Panc1 (cell line): ENCODE measurements around the gene SF3A1. TPM values are rescaled to one million over a fixed set of nuclear protein-coding genes. Genes with fewer than 3 reads are reported as not detected.

Experiments
- ATAC-seq: fragments of 200-7000 bp; cut with Tn5 transposase; 2 replicates; pipeline ENCODE4 v1.9.1; 2020; ENCODE audit warnings: mild to moderate bottlenecking, moderate library complexity
- BruUV-seq: library from RNA; stranded (reverse); fragments of 400-500 nt; replicated peaks from 2 replicates; lab custom pipeline; 2021; lab: Mats Ljungman, UMichigan
- CTCF ChIA-PET: fragments of 300-600 bp; sonication (Branson Sonifier 250); formaldehyde crosslinking; loops from one replicate; lab custom pipeline; 2022; ENCODE audit warnings: antibody characterized with exemption; lab: Charles Lee
- POLR2A ChIA-PET: fragments of 300-600 bp; sonication (Branson Sonifier 250); formaldehyde crosslinking; loops from one replicate; lab custom pipeline; 2022; ENCODE audit warnings: antibody characterized with exemption; lab: Charles Lee
- DNase-seq: peaks from one replicate; pipeline ENCODE4 v3.0.0-alpha.2; 2010; ENCODE audit warnings: low read depth, low spot score
- H3K27ac ChIP-seq: 2 replicates; pipeline ENCODE4 v1.5.1; 2011; ENCODE audit warnings: mild to moderate bottlenecking, low read length, inconsistent platforms
- H3K27me3 ChIP-seq: fragments of 200-500 bp; sonication (Bioruptor generic); 2 replicates; pipeline ENCODE4 v1.6.0; 2014; ENCODE audit warnings: low read length, inconsistent platforms; ENCODE audit not compliant: control insufficient read depth, insufficient read depth
- H3K36me3 ChIP-seq: fragments of 200-500 bp; sonication (Bioruptor generic); 2 replicates; pipeline ENCODE4 v1.5.1; 2014; ENCODE audit warnings: inconsistent platforms, mild to moderate bottlenecking, low read length, moderate library complexity; ENCODE audit not compliant: control insufficient read depth, insufficient read depth
- H3K4me1 ChIP-seq: 2 replicates; pipeline ENCODE4 v1.5.1; 2011; ENCODE audit warnings: inconsistent platforms, mild to moderate bottlenecking, low read length, moderate library complexity; ENCODE audit not compliant: control insufficient read depth, insufficient read depth
- H3K4me3 ChIP-seq, 2 experiments: 2 replicates each; pipeline ENCODE4 v1.5.1; 2011 to 2012; ENCODE audit warnings: low read depth in 2 of 2, low read length in 2 of 2, mild to moderate bottlenecking in 2 of 2, inconsistent platforms in 1 of 2, moderate library complexity in 1 of 2
- H3K9me3 ChIP-seq: fragments of 200-500 bp; sonication (Bioruptor generic); 2 replicates; pipeline ENCODE4 v1.5.1; 2014; ENCODE audit warnings: low read depth, mild to moderate bottlenecking, inconsistent platforms, low read length, moderate library complexity; ENCODE audit not compliant: control insufficient read depth, insufficient read depth
- CTCF ChIP-seq: fragments of 450-650 bp; IDR thresholded peaks from 2 replicates; pipeline ENCODE4 v1.5.1; 2017; ENCODE audit warnings: mild to moderate bottlenecking
- POLR2AphosphoS5 ChIP-seq: IDR thresholded peaks from 2 replicates; pipeline ENCODE4 v1.6.1; 2012; ENCODE audit warnings: mild to moderate bottlenecking, low read depth, low read length, moderate library complexity
- SIN3A ChIP-seq: IDR thresholded peaks from 2 replicates; pipeline ENCODE4 v1.6.1; 2012; ENCODE audit warnings: low read depth, mild to moderate bottlenecking, low read length, moderate library complexity, borderline replicate concordance; ENCODE audit not compliant: insufficient read depth
- TCF7L2 ChIP-seq: IDR thresholded peaks from 2 replicates; pipeline ENCODE4 v1.6.1; 2011; ENCODE audit warnings: mild to moderate bottlenecking, low read depth, low read length, inconsistent platforms
- in situ Hi-C: cut with HindIII; loops from 2 replicates; pipeline ENCODE4 v1.10.0; 2016; ENCODE audit warnings: low sequenced_read_pairs, low pct_unique_long_range_greater_than_20kb
- intact Hi-C: fragments of 100-400 bp; cut with micrococcal nuclease; formaldehyde crosslinking; loops from one replicate; pipeline ENCODE4 v1.10.0; 2022; ENCODE audit not compliant: unreplicated experiment
- total RNA-seq: library from RNA; stranded (reverse); gene quantifications from one replicate; pipeline ENCODE4 v1.2.1, GENCODE V29; 2021; ENCODE audit not compliant: unreplicated experiment
- TF ChIP-seq, protein P1 (sequence below), 2 experiments: IDR thresholded peaks; 2 replicates each; pipeline ENCODE4 v1.6.1; 2011 to 2012; ENCODE audit warnings: low read depth in 2 of 2, control low read depth in 1 of 2, low read length in 1 of 2, mild to moderate bottlenecking in 1 of 2, moderate library complexity in 1 of 2; ENCODE audit not compliant: insufficient read depth in 1 of 2

Gene SF3A1
- total RNA-seq, 1 experiment from 2014 or later: 176 TPM

DNA sequence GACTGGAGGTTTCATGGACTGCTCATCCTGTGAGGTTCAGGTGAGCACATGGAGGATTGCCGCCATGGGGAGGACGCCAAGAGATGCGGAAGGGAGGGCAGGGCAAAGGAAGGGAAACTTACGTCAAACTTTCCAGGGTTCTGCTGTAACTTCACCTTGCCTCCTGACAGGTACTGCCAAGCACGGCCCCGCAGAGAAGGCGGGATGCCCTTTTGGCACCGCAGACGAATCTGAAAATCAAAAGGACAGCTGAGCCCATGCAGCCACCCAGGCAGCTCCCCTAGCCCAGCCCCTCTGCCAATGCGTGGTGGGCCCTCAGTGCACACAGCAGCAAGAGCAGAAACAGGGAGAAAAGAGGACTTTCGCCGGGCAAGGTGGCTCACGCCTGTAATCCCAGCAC lies 57.4 kb downstream of the SF3A1 start:
- Histone ChIP-seq H3K4me1 (no peaks in the 10 kb centered on the region), H3K36me3 (no peaks in the 10 kb centered on the region), H3K27ac (no peak overlapping the region), H3K9me3 (no peaks in the 10 kb centered on the region), H3K4me3 (no peak overlapping the region), H3K27me3 (no peaks in the 10 kb centered on the region)
- intact Hi-C loops: no loop called here
- no TSS peak for BruUV-seq
- in situ Hi-C loops: no loop called here
- ChIA-PET POLR2A (no interaction called here), CTCF (no interaction called here)
- DNase-seq (no peak), ATAC-seq (no peak)
- TF ChIP-seq, protein P1, sequence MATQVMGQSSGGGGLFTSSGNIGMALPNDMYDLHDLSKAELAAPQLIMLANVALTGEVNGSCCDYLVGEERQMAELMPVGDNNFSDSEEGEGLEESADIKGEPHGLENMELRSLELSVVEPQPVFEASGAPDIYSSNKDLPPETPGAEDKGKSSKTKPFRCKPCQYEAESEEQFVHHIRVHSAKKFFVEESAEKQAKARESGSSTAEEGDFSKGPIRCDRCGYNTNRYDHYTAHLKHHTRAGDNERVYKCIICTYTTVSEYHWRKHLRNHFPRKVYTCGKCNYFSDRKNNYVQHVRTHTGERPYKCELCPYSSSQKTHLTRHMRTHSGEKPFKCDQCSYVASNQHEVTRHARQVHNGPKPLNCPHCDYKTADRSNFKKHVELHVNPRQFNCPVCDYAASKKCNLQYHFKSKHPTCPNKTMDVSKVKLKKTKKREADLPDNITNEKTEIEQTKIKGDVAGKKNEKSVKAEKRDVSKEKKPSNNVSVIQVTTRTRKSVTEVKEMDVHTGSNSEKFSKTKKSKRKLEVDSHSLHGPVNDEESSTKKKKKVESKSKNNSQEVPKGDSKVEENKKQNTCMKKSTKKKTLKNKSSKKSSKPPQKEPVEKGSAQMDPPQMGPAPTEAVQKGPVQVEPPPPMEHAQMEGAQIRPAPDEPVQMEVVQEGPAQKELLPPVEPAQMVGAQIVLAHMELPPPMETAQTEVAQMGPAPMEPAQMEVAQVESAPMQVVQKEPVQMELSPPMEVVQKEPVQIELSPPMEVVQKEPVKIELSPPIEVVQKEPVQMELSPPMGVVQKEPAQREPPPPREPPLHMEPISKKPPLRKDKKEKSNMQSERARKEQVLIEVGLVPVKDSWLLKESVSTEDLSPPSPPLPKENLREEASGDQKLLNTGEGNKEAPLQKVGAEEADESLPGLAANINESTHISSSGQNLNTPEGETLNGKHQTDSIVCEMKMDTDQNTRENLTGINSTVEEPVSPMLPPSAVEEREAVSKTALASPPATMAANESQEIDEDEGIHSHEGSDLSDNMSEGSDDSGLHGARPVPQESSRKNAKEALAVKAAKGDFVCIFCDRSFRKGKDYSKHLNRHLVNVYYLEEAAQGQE (IDR thresholded peaks at IDR 0.05; ENCODE audit: insufficient read depth in 1 of 2, low read depth in 2 of 2, low read length in 1 of 2): no peak
- TF ChIP-seq TCF7L2 (no peak), SIN3A (no peak), CTCF (no peak), POLR2AphosphoS5 (no peak)

DNA sequence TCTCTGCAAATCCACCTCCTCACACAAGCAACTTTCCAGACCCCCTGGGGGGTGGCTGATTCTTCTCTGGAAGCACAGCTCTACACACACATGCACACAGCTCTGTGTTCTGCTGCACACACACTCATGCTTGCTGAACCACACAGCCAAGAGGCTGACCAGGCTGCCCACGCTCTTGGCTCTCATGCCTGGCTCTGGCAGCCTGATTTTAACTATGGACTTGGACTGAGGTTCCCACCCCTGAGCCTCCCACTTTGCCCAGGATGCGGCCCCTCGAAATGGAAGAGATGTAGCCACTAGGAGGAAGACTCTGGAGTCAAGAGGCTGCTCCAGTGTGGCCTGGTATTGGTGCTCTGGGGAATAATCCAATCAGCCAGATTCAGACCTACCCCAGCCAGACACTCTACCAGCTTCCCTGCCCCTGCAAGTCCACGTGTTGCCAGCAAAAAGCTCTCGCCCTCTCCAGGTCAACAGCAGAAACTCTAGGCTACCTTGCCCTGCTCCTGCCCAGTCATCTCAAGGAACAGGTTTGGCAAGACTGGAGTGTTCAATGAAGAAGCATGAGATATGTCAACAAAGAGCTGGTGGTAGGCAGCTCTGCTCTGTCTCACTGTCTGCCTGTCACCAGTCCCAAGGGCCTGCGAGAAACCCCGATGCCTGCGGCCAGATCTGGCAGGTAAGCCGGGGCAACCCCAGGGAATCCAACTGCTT lies 58.5 kb downstream of the SF3A1 start:
- Histone ChIP-seq H3K36me3 (no peaks in the 10 kb centered on the region), H3K9me3 (no peaks in the 10 kb centered on the region), H3K27me3 (no peaks in the 10 kb centered on the region), H3K4me3 (no peak overlapping the region), H3K27ac (no peak overlapping the region), H3K4me1 (no peaks in the 10 kb centered on the region)
- ATAC-seq (no peak), DNase-seq (no peak)
- in situ Hi-C loops (no loop called here), intact Hi-C loops (no loop called here)
- TF ChIP-seq, protein P1 (IDR thresholded peaks at IDR 0.05; ENCODE audit: insufficient read depth in 1 of 2, low read depth in 2 of 2, low read length in 1 of 2): no peak
- TF ChIP-seq TCF7L2: no peak
- TF ChIP-seq CTCF: no peak
- TF ChIP-seq POLR2AphosphoS5: no peak
- TF ChIP-seq SIN3A: no peak
- CTCF ChIA-PET: no interaction called here
- BruUV-seq: no TSS peak
- POLR2A ChIA-PET: no interaction called here
